ENCODE measurements around the gene ELOB.

The ELOB gene

DNA sequence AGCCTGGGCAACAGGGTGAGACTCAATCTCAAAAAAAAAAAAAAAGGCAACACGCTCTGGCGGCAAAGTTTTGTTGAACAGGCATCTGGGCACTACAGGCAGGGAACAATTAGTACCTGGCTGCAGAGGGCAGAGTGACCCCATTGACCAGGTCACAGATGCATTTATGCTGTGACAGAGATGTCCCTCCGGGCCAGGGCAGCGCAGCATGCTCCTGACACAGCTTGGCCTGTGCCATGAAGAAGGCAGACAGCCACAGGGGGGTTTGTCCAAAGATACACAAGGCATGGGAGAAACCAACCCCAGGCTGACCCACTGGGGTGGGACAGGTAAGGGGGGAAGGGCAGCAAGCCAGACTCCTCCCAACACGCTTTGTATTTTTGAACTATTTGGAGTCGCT is 32.4 kb downstream of the ELOB start:
- H3K4me3 ChIP-seq (ENCODE audit: low read depth in 1 of 2, low read length in 2 of 2): no peak overlapping the region
- TF ChIP-seq, protein P1, sequence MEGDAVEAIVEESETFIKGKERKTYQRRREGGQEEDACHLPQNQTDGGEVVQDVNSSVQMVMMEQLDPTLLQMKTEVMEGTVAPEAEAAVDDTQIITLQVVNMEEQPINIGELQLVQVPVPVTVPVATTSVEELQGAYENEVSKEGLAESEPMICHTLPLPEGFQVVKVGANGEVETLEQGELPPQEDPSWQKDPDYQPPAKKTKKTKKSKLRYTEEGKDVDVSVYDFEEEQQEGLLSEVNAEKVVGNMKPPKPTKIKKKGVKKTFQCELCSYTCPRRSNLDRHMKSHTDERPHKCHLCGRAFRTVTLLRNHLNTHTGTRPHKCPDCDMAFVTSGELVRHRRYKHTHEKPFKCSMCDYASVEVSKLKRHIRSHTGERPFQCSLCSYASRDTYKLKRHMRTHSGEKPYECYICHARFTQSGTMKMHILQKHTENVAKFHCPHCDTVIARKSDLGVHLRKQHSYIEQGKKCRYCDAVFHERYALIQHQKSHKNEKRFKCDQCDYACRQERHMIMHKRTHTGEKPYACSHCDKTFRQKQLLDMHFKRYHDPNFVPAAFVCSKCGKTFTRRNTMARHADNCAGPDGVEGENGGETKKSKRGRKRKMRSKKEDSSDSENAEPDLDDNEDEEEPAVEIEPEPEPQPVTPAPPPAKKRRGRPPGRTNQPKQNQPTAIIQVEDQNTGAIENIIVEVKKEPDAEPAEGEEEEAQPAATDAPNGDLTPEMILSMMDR (IDR thresholded peaks at IDR 0.05; ENCODE audit: borderline replicate concordance, extremely low read depth, low read length, poor library complexity, severe bottlenecking): no peak
- TF ChIP-seq EZH2 (IDR thresholded peaks at IDR 0.05; ENCODE audit: borderline replicate concordance, low read depth, low read length, severe bottlenecking): no peak
- H3K4me2 ChIP-seq (ENCODE audit: insufficient read depth, low read length): no peak overlapping the region
- no peak for DNase-seq
- ATAC-seq (ENCODE audit: insufficient read depth, low read depth): no peak
- H3K4me1 ChIP-seq (ENCODE audit: insufficient read depth, low read length): no peaks in the 10 kb centered on the region
- H4K20me1 ChIP-seq (ENCODE audit: insufficient read depth, low read length): no peaks in the 10 kb centered on the region
- no peaks in the 10 kb centered on the region for H3K9me3 ChIP-seq (ENCODE audit: insufficient read depth, low read length, severe bottlenecking)
- peaks cover 5% of the 10 kb centered on the region; the same call in 1 of the 2 replicates for H3K79me2 ChIP-seq (ENCODE audit: insufficient read depth, low read length)
- H3K9ac ChIP-seq (ENCODE audit: low read depth, low read length): no peak overlapping the region
- no peak overlapping the region for H2AFZ ChIP-seq (ENCODE audit: low read depth, low read length)
- H3K36me3 ChIP-seq (ENCODE audit: insufficient read depth, low read length): peaks cover 10% of the 10 kb centered on the region
- H3K27ac ChIP-seq (ENCODE audit: low read length): no peak overlapping the region
- no peaks in the 10 kb centered on the region for H3K27me3 ChIP-seq (ENCODE audit: insufficient read depth, low read length, poor library complexity)

DNA sequence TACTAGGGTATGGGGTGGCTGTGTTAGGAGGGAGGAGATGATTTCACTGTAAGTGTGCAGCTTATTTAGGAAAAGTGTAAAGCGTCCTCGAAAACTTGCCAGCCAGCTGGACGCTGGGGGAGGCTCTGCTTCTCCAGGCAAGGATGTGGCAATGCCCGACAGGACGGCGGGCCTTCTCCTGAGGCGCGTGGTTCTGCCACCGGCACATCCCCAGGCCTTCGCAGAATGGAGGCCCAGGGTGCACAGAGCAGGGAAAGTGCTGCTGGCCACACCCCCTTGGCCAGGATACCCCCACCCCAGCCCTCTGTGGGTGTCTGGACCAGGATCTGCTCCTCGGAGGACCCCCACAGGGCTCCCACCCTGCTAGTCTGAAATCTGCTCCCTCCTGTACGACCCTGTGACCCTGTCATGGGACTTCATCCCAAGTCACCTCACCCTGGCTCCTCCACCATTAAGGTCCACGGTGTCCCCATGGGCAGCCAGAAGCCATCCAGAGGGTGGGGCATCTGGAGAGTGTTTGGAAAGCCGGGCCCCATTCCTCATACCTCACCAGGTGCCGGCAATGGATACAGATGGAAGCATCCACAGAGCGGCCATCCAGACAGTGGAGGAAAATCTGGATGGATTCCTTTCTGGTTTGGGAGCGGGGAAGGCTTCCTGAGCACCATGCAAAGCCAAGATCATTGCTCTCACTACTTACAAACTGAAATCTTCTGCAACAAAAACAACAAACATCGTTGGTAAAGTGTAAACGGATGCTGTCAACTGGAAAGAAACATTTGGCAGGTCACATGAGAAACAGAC is 33.9 kb downstream of the ELOB start:
- Histone ChIP-seq H3K9me3 (ENCODE audit: insufficient read depth, low read length, severe bottlenecking) (no peaks in the 10 kb centered on the region), H3K79me2 (ENCODE audit: insufficient read depth, low read length) (no peaks in the 10 kb centered on the region), H3K4me1 (ENCODE audit: insufficient read depth, low read length) (no peaks in the 10 kb centered on the region), H3K4me2 (ENCODE audit: insufficient read depth, low read length) (no peak overlapping the region), H3K4me3 (ENCODE audit: low read depth in 1 of 2, low read length in 2 of 2) (no peak overlapping the region), H3K27ac (ENCODE audit: low read length) (no peak overlapping the region), H3K9ac (ENCODE audit: low read depth, low read length) (no peak overlapping the region), H4K20me1 (ENCODE audit: insufficient read depth, low read length) (no peaks in the 10 kb centered on the region), H3K36me3 (ENCODE audit: insufficient read depth, low read length) (no peaks in the 10 kb centered on the region), H2AFZ (ENCODE audit: low read depth, low read length) (no peak overlapping the region), H3K27me3 (ENCODE audit: insufficient read depth, low read length, poor library complexity) (no peaks in the 10 kb centered on the region)
- no peak for ATAC-seq (ENCODE audit: insufficient read depth, low read depth)
- TF ChIP-seq EZH2 (IDR thresholded peaks at IDR 0.05; ENCODE audit: borderline replicate concordance, low read depth, low read length, severe bottlenecking): no peak
- TF ChIP-seq, protein P1 (IDR thresholded peaks at IDR 0.05; ENCODE audit: borderline replicate concordance, extremely low read depth, low read length, poor library complexity, severe bottlenecking): no peak
- no peak for DNase-seq

GRCh38 chr16:2742323-2743006 is 34.6 kb downstream of the ELOB start:
- no peak for ATAC-seq (ENCODE audit: insufficient read depth, low read depth)
- Histone ChIP-seq H3K79me2 (ENCODE audit: insufficient read depth, low read length) (no peaks in the 10 kb centered on the region), H3K4me2 (ENCODE audit: insufficient read depth, low read length) (no peak overlapping the region), H3K9me3 (ENCODE audit: insufficient read depth, low read length, severe bottlenecking) (no peaks in the 10 kb centered on the region), H3K4me3 (ENCODE audit: low read depth in 1 of 2, low read length in 2 of 2) (no peak overlapping the region), H2AFZ (ENCODE audit: low read depth, low read length) (no peak overlapping the region), H4K20me1 (ENCODE audit: insufficient read depth, low read length) (no peaks in the 10 kb centered on the region), H3K4me1 (ENCODE audit: insufficient read depth, low read length) (no peaks in the 10 kb centered on the region), H3K27ac (ENCODE audit: low read length) (no peak overlapping the region), H3K27me3 (ENCODE audit: insufficient read depth, low read length, poor library complexity) (no peaks in the 10 kb centered on the region), H3K9ac (ENCODE audit: low read depth, low read length) (no peak overlapping the region), H3K36me3 (ENCODE audit: insufficient read depth, low read length) (no peaks in the 10 kb centered on the region)
- no peak for DNase-seq
- TF ChIP-seq, protein P1 (IDR thresholded peaks at IDR 0.05; ENCODE audit: borderline replicate concordance, extremely low read depth, low read length, poor library complexity, severe bottlenecking): no peak
- no peak for TF ChIP-seq EZH2 (IDR thresholded peaks at IDR 0.05; ENCODE audit: borderline replicate concordance, low read depth, low read length, severe bottlenecking)

All from DND-41 (cell line).